NCI-H748 (cell line): ENCODE data around the gene FAR2.
"Not testable (repeated sequence)": the region's sequence is repeated elsewhere in the genome, so short reads cannot be mapped to it uniquely, and the experiment has no call there.

Source experiments
- DNase-seq: peaks from one replicate; lab custom pipeline; 2025; ENCODE audit not compliant: unreplicated experiment; lab: John Stamatoyannopoulos, UW

Gene FAR2

GRCh38 chr12:29148911-29149690 is at the start of gene FAR2:
FAR2 (plus strand) TSS chr12:29149278; CDS start chr12:29270450, 121,172 bp downstream.
- peak; percentile 19 for DNase-seq

GRCh38 chr12:29102741-29103140 is 46.3 kb upstream of the FAR2 start:
- DNase-seq = no peak

GRCh38 chr12:29103539-29103974 is 45.5 kb upstream of the FAR2 start:
- DNase-seq = no peak

- no peak for DNase-seq
These were observed 44.6 kb upstream of the FAR2 start for GRCh38 chr12:29104516-29104915.

- DNase-seq = no peak
These were observed 38.3 kb upstream of the FAR2 start for GRCh38 chr12:29110506-29111442.

GRCh38 chr12:29113101-29113500 is 36.0 kb upstream of the FAR2 start:
- DNase-seq = no peak

GRCh38 chr12:29116414-29116813 is 32.7 kb upstream of the FAR2 start:
- no peak for DNase-seq

- no peak for DNase-seq
These were observed 17.5 kb upstream of the FAR2 start for GRCh38 chr12:29131539-29131938.

- no peak for DNase-seq
These were observed 16.8 kb upstream of the FAR2 start for GRCh38 chr12:29132316-29132715.

GRCh38 chr12:29133181-29133580 is 15.9 kb upstream of the FAR2 start:
- DNase-seq = no peak

- DNase-seq = no peak
These were observed 15.4 kb upstream of the FAR2 start for GRCh38 chr12:29133680-29134079.

GRCh38 chr12:29138256-29138655 is 10.8 kb upstream of the FAR2 start:
- not testable (repeated sequence) for DNase-seq

- not testable (repeated sequence) for DNase-seq
These were observed 10.2 kb upstream of the FAR2 start for GRCh38 chr12:29138855-29139254.

GRCh38 chr12:29145372-29146170 is 3.5 kb upstream of the FAR2 start:
- DNase-seq = peak; percentile 9

- DNase-seq = no peak
These were observed 2.9 kb upstream of the FAR2 start for GRCh38 chr12:29146196-29146595.

GRCh38 chr12:29147731-29148595 is 1.1 kb upstream of the FAR2 start:
- DNase-seq = no peak

- DNase-seq = no peak
These were observed 525 bp upstream of the FAR2 start for GRCh38 chr12:29148596-29148910.

GRCh38 chr12:29149691-29150281 is 708 bp downstream of the FAR2 start:
- DNase-seq = no peak

GRCh38 chr12:29150462-29150861 is 1.4 kb downstream of the FAR2 start:
- no peak for DNase-seq
